ENCODE measurements around the gene SUMF1.

DNA sequence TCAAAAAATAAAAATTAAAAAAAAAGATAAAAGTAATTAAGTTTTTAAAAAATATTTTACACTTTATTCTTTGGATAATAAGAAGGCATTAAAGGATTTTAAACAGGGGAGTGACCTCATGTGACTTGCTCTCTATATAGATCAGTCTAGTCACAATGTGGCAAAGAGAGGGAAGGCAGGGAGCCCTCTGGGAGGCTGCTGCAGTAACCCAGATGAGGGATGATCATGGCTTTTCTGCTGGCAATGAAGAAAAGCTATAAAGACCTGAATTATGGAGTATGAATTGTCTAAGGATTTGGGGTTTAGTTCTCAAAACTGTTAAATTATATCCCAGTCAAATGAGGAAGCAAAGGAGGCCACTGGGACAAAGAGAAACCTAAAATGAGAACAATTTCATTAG, 58.1 kb downstream of the SUMF1 start:
- TF ChIP-seq EP300 (IDR thresholded peaks at IDR 0.05) (no peak), POLR2A (IDR thresholded peaks at IDR 0.05) (no peak), POLR2AphosphoS5 (IDR thresholded peaks at IDR 0.05) (no peak)
- TF ChIP-seq, protein P1, sequence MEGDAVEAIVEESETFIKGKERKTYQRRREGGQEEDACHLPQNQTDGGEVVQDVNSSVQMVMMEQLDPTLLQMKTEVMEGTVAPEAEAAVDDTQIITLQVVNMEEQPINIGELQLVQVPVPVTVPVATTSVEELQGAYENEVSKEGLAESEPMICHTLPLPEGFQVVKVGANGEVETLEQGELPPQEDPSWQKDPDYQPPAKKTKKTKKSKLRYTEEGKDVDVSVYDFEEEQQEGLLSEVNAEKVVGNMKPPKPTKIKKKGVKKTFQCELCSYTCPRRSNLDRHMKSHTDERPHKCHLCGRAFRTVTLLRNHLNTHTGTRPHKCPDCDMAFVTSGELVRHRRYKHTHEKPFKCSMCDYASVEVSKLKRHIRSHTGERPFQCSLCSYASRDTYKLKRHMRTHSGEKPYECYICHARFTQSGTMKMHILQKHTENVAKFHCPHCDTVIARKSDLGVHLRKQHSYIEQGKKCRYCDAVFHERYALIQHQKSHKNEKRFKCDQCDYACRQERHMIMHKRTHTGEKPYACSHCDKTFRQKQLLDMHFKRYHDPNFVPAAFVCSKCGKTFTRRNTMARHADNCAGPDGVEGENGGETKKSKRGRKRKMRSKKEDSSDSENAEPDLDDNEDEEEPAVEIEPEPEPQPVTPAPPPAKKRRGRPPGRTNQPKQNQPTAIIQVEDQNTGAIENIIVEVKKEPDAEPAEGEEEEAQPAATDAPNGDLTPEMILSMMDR (IDR thresholded peaks at IDR 0.05), result no peak

All from stomach (tissue), 4 donors.